GM12872 (cell line): ENCODE data around the gene LUZP1.

ENCODE experiments used
- CTCF ChIP-seq: IDR thresholded peaks from 3 replicates; pipeline ENCODE4 v1.5.1; 2011; ENCODE audit warnings: low read depth, mild to moderate bottlenecking, low read length, moderate library complexity; ENCODE audit not compliant: insufficient read depth

Gene LUZP1

GRCh38 chr1:23118957-23119792 lies 49.5 kb downstream of the LUZP1 start:
- TF ChIP-seq CTCF, result no peak

- TF ChIP-seq CTCF, result no peak
These were observed 50.2 kb downstream of the LUZP1 start for GRCh38 chr1:23118407-23118806.

DNA sequence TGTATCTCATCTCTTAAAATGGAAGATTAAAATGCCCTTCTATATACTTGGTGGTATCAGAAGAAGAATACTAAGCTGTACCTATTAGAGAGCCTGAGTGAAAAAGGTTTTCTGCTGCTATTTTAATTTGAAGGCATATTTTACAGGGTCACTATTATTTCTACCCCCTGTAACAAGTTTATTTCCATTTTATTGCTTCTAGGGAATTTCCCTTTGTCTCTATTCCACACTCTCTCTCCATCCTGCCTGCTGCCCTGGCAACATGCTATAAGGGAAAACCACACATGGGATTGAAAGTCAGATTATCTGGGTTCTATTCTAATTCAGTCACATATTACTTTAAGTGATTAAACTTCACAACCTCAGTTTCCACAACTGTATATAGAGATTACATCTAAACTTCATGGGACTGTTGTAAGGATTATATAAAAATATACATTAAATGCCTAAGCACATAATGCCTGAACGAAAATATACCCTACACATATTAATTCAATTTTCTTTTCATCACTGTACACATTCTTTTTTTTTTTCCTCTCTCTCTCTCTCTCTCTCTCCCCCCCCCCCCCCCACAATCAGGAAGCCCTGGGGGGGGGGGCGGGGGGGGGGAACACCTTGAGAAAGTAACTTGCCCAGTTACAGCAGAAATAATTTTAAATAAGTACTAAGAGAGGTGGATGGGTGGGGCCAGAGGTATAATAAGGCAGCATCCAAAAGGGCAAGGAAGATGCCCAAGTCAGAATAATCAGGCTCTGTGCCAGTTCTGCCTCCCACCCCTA lies 51.5 kb downstream of the LUZP1 start:
- TF ChIP-seq CTCF, result no peak

- no peak for TF ChIP-seq CTCF
These were observed 52.3 kb downstream of the LUZP1 start for GRCh38 chr1:23116216-23116836.

DNA sequence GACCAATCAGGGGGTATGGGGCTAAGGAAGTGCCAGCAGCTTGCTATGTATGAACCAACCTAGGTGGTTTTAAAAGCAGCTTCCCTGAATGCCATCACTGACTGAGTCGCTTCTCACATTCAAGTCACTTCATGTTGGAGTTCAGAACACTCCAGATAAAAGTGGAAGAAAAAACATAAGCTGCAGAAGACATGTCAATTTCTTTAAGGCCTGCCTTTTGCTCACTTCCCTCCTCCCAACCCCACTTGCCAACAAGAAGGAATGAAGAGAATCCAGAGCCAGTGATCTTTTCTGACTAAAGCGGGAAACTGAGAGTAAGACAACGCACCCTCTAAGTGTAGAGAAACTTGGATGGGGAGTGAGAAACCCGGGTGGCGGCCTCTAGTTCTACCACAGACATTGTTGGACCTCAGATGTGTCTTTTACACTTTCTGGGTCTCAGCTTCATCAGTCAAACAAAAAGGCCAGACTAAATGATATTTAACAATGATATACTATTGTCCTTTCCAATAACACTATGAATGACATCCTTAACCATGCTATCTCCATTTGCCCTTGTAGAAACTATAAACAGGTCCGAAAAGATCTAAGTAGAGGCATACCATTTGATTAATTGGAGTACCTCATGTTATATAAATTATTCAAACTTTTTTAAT lies 54.1 kb downstream of the LUZP1 start:
- TF ChIP-seq CTCF, result no peak

DNA sequence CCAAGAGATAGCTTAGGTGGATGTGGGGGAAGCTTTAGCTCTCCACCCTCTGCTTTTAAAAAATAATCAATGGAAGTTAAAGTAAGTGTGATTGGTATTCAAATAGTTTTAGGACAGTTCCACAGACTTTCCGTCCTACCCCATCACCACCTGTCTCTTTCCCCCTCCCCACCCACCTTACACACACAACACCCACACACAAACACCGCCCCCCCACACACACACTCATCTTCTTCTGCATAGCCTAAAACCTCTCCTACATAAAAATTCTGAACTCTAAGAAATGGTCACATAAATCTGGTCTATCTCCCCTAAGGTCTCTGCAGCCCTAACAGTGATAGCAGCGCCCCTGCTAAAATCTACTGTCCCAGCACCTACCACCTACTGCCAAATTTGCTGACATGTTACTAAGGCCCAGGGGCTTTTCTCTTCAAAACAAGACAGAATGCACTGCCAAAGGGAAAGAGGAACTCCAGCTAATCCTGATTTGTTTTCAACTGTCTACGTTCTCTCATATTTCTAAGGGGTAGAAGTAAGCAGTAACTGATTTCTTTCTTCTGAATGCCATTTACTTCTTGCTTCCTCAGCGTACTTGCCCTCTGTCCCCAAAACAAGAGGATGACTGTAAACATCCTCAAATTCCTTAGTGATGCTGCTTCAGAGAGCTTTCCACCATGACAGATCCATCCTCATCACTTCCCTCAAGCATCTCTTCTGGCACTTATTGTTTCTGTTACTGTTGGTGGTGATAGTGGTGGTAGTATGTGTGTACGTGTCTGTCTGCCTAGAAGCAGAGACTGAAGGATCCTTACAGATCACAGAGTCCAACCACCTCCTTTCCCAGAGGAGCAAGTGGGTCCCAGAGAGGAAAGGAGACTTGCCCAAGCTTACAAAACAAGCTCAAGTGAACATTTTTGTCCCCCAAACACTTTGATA lies 56.8 kb downstream of the LUZP1 start:
- no peak for TF ChIP-seq CTCF
